NCI-H460 (cell line): Measurements from ENCODE around the gene F11R. TPM values are rescaled to one million over a fixed set of nuclear protein-coding genes. Genes with fewer than 3 reads are reported as not detected.
"Not testable (repeated sequence)": the region's sequence is repeated elsewhere in the genome, so short reads cannot be mapped to it uniquely, and the experiment has no call there.

Source experiments
- DNase-seq: peaks from one replicate; pipeline ENCODE4 v3.0.0-alpha.2; 2016; ENCODE audit warnings: low read depth; ENCODE audit errors: extremely low read depth
- total RNA-seq: library from RNA; depleted of rRNA; stranded (reverse); fragments of >200 nt; shearing (Covaris generic); gene quantifications from 2 replicates; pipeline ENCODE4 v1.2.3, GENCODE V29; 2014

The F11R gene
- total RNA-seq, 1 experiment from 2014 or later: 23.7 TPM

DNA sequence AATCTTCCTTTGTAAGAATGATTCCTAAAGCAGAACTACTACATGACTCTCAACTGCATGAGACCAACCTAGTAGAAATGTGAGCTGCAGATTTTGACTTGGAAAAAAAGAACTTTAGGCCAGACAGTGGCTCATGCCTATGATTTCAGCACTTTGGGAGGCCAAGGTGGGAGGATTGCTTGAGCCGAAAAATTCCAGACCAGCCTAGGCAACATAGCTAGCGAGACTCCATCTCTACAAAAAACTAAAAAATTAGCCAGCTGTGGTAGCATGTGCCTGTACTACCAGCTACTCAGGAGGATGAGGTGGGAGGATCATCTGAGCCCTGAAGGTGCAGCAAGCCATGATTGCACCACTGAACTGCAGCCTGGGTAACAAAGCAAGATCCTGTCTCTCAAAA, 41.7 kb downstream of the F11R start:
- no peak for DNase-seq

DNA sequence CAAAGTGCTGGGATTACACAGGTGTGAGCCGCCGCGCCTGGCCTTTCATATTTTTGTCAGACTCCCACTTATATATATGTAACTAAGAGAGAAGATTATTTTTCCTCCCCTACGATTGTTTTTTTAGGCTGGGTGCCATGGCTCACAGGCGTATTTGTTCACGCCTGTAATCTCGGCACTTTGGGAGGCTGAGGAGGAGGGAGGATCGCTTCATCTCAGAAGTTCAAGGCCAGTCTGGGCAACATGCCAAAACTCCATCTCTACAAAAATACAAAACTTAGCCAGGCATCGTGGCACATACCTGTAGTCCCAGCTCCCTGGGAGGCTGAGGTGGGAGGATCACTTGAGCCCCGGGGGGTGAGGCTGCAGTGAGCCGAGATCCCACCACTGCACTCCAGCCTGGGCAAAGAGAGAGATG, 42.4 kb downstream of the F11R start:
- no peak for DNase-seq

DNA sequence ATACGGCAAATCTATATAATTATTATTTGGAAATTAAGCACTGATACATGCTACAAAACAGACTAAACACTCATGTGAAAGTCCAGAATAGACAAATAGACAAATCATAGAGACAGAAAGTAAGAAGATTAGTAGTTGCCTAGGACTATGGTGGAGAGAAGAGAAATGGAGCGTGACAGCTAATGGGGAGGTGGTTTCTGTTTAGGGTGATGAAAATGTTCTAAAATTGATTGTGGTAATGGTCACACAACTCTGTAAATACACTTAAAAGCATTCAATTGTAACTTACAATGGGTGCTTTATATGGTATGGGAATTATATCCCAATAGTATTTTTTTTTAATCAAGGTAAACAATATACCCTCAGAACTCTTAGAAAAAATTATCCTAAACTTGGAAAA, 45.9 kb downstream of the F11R start:
- DNase-seq: no peak

- no peak for DNase-seq
Observed at GRCh38 chr1:160973491-160973890, 47.5 kb downstream of the F11R start.

- DNase-seq: no peak
Observed at GRCh38 chr1:160972939-160973338, 48.0 kb downstream of the F11R start.

- no peak for DNase-seq
Observed at GRCh38 chr1:160971618-160972056, 49.3 kb downstream of the F11R start.

DNA sequence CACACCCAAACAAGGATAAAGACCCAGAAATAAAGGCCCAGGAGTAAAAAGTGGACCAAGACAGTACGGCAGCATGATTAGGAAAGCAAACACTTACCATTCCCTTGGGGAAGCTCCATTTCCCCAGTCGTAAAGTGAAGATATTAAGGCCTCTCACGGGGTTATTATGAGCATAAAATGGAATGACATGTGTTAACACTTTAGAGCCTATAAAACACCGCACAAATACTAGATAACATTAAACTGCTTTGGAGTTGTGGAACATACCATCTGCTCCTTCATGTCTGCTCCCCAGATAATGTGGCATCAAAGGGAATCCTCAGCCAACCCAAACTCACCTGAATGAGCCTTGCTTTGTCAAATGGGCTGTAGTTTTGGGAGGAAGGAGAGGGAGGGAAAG, 57.4 kb downstream of the F11R start:
- no peak for DNase-seq

- no peak for DNase-seq
Observed at GRCh38 chr1:160961419-160961818, 59.5 kb downstream of the F11R start.

GRCh38 chr1:160956966-160957365, 64.0 kb downstream of the F11R start:
- DNase-seq: no peak

DNA sequence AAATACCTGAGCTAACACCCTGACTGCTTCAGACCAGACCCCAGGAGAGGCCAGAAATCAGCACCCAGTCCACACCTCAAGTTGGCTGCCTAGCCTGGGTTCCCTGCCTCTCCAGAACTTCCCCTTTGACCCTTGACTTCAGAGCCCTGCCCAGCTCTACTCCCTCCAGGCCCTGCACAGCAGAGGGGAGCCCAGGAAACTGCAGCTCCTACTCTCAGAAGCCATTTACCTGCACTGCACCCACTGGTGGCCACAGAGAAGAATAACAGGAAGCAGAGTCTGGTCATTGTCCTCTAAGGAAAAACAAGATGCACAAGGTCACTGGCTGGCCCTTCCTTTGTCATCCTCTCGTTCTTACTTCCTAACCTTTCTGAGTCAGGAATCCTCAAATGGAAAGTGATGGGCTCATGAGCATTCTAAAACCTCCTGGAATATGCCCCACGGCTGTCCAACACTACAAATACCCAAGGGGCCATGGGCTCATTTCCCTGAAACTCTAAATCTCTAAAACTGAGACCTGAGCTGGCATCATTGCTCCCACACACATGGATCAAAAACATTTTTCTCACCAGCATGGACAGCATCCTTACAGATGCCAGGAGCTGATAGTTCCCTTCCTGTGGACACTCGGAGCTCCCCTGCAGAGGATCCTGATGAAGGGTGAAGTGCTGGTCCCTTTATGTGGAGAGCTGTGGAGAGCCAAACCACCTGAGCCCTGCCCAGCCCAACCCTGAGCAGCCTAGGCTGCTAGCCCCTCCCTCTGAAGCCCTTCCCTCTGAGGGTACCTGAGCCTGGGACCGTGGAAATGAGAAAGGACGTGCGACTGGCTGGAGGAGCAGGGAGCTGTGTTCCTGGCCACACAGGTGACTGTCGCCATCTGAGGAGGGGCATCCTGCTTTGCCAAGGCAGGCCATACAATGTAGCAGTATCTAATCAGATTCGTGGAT, 66.5 kb downstream of the F11R start, which contains the start of gene ITLN2:
TSS of gene ITLN2 (minus strand) at position 652 of the 947 bp plus-strand sequence. CDS start at position 584, 68 bp downstream.
- peak; percentile 47 for DNase-seq

GRCh38 chr1:160953030-160953429, 67.9 kb downstream of the F11R start:
- no peak for DNase-seq

- no peak for DNase-seq
Observed at GRCh38 chr1:160952129-160952510, 68.8 kb downstream of the F11R start.

DNA sequence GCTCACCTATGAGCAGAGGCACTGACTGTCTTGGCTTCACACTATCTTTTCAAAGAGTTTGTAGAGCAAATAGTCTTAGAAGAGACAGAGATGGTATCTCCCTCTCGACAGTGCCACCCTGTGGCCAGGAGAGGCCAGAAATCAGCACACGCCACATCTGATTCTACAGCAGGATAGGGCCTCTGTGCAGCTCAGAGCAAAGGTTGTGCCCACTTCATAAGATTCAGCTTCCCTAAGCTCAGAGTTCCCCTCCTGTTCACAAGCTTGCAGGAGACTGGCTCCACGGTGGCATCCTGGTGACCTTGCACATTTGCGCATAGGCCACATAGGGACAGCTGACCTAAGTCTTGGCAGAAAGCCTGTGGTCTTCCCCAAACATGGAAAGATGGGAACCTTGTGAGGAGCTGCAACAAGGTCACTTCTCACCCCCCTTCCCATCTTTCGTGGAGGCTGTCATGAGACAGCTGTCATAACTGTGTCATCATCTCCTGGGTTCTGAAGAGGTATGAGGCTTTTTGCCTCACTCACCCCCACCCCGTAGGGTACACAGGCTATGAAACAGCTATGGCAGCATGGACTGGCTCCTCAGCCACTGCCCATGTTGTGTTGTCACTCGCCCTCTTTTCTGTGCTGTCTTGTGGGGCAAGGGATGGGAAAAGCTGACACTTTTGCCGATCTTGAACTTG, 69.4 kb downstream of the F11R start:
- DNase-seq: peak; percentile 61

- DNase-seq: no peak
Observed at GRCh38 chr1:160950657-160951056, 70.3 kb downstream of the F11R start.

DNA sequence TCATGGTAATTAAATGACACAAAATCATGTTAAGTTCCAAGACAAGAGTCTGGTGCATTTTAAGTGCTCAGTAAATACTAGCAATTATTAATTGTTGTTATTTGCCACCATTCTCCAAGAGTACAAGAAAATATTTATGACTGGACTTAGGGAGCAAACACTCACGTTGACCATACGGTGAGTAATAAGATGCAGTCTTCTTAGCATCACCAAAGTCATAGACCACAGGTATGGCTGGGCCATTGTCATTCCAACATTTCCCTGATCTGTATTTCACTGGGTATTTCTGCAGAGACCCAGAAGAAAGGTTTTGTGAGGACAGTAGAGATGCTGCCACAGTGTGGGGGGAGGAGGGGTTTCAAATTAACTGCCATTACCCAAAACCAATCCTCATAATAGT, 71.1 kb downstream of the F11R start:
- DNase-seq: no peak

GRCh38 chr1:160949216-160949880, 71.6 kb downstream of the F11R start:
- DNase-seq: not testable (repeated sequence)

DNA sequence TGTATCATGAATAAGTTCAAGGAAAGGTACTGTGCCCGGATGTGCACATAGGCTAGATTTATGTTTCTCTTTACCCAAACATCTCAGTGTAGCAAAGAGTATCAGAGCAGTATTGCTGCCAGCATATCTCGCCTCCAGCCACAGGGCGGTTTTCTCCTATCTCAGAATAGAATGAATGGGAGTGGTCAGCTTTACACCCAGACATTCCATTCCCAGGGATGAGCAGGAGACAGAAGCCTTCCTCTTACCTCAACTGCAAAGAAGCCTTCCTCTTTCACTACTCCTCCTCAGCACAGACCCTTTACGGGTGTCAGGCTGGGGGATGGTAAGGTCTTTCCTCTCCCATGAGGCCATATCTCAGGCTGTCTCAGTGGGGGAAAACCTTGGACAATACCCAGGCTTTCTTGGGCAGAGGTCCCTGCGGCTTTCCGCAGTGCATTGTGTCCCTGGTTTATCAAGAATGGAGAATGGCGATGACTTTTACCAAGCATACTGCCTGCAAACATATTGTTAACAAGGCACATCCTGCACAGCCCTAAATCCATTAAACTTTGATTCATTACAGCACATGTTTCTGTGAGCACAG, 73.7 kb downstream of the F11R start:
- DNase-seq: not testable (repeated sequence)

- DNase-seq: not testable (repeated sequence)
Observed at GRCh38 chr1:160945881-160946280, 75.1 kb downstream of the F11R start.
